ENCODE data around the gene CCL23. TPM values are rescaled to one million over a fixed set of nuclear protein-coding genes. Genes with fewer than 3 reads are reported as not detected.
A peak's percentile ranks its signal among the peaks of the same experiment; 100 is the strongest.
"Not testable (repeated sequence)": the region's sequence is repeated elsewhere in the genome, so short reads cannot be mapped to it uniquely, and the experiment has no call there.

Gene CCL23
- total RNA-seq, 3 donors from 2014 or later (not counting 1 experiment from before 2014, with no cell fraction given) = 0.68 to 0.80 TPM; not detected in 1

DNA sequence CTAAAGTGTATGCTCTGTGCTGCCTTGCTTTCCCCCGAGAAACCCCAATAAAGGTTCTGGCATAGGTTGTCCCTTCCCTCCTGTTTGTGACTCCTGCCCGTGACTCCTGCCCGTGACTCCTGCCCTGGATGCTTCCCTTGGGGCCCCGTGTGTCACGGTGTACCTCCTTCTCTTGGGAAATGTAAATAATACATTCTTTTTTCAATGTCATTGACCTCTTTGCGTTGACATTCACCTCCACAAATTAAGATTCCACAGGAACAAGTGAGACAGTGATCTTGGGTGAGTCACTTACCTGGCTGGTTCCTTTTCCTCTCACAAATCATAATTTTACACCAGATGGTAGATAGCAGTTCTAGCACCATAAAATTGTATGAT, 17.1 kb downstream of the CCL23 start:
- Mint-ChIP-seq H3K27ac (no peak overlapping the region), H3K27me3 (ENCODE audit: low read depth in 2 of 2) (no peaks in the 10 kb centered on the region), H3K4me1 (peaks cover 32 to 34% of the 10 kb centered on the region in 2 donors), H3K4me3 (no peak overlapping the region), H3K36me3 (no peaks in the 10 kb centered on the region), H3K9me3 (no peaks in the 10 kb centered on the region)
- no peaks in the 10 kb centered on the region for H3K36me3 ChIP-seq (ENCODE audit: control insufficient read depth, insufficient read depth, low read length)
- DNase-seq (no peak), ATAC-seq (no peak)
- no peak overlapping the region for H3K27ac ChIP-seq (ENCODE audit: low read length)
- H3K27me3 ChIP-seq (ENCODE audit: control insufficient read depth, insufficient read depth, low read length) = no peaks in the 10 kb centered on the region
- H3K4me1 ChIP-seq (ENCODE audit: control insufficient read depth, insufficient read depth, low read length) = peaks cover 3% of the 10 kb centered on the region
- H3K9me3 ChIP-seq (ENCODE audit: control insufficient read depth, insufficient read depth, low read length) = no peaks in the 10 kb centered on the region
- no peak for TF ChIP-seq CTCF (IDR thresholded peaks at IDR 0.05)
- intact Hi-C loops (cut with micrococcal nuclease) = no loop called here
- H3K4me3 ChIP-seq (ENCODE audit: low read length) = no peak overlapping the region
- WGBS (ENCODE audit: insufficient coverage) = 95% methylated on average over 6 of the region's 6 CpGs

DNA sequence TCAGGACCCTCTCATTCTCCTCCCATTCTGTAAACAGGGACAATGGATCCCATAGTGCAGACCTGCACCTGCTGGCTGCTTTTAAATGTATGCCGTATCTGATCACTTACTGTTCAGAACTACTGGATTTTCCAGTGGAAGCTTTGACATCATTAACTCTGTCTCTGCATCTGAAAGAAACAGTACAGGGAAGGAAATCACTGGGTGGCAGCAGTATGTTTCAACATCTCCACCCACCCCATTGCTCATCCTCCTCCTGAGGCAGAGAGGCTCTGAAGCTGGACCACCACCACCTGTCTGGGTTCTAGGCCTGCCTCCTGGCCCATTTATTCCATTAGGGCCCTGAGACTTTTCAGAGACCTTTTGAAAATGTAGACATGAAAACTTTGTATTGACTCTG, 19.0 kb downstream of the CCL23 start:
- H3K27me3 ChIP-seq (ENCODE audit: control insufficient read depth, insufficient read depth, low read length) = no peaks in the 10 kb centered on the region
- H3K36me3 Mint-ChIP-seq = no peaks in the 10 kb centered on the region
- H3K9me3 Mint-ChIP-seq = no peaks in the 10 kb centered on the region
- no peak overlapping the region for H3K27ac ChIP-seq (ENCODE audit: low read length)
- no peak overlapping the region for H3K4me3 Mint-ChIP-seq
- H3K27ac Mint-ChIP-seq = peak overlapping the region in 1 of 2 donors; percentile 76
- ATAC-seq (no peak), DNase-seq (no peak)
- H3K36me3 ChIP-seq (ENCODE audit: control insufficient read depth, insufficient read depth, low read length) = no peaks in the 10 kb centered on the region
- peaks cover 19 to 20% of the 10 kb centered on the region in 2 donors for H3K4me1 Mint-ChIP-seq
- no peaks in the 10 kb centered on the region for H3K9me3 ChIP-seq (ENCODE audit: control insufficient read depth, insufficient read depth, low read length)
- intact Hi-C loops (cut with micrococcal nuclease) = no loop called here
- H3K4me3 ChIP-seq (ENCODE audit: low read length) = no peak overlapping the region
- no peaks in the 10 kb centered on the region for H3K4me1 ChIP-seq (ENCODE audit: control insufficient read depth, insufficient read depth, low read length)
- no peak for TF ChIP-seq CTCF (IDR thresholded peaks at IDR 0.05)
- 91% methylated on average over 1 of the region's 1 CpG for WGBS (ENCODE audit: insufficient coverage)
- no peaks in the 10 kb centered on the region for H3K27me3 Mint-ChIP-seq (ENCODE audit: low read depth in 2 of 2)

DNA sequence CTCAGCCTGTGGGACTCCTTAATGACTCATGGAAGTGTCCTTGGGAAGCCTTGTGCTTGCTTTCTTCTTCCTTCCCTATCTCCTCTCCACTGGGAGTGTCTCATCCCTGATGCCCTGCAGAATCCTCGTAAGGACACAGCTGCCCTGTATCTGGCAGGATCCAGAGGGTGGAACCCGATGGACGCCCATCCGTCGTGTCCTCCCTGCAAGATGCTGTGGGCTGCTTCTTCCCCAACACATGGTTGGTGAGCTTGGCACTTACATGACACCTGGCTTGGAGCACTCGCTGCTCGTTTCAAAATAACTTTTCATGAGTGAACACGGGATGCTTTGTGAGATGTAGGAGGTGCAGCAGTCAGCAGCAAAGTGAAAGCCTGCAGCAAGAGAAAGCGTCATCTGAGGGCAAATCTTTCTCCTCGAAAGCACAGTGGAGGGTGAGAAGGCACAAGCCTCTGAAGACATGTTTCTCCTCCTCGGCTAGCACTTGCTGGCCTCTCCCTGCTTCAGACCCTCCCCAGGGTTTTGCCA, 19.7 kb downstream of the CCL23 start:
- H3K36me3 Mint-ChIP-seq = no peaks in the 10 kb centered on the region
- intact Hi-C loops (cut with micrococcal nuclease) = no loop called here
- H3K27ac Mint-ChIP-seq = peak overlapping the region in 1 of 2 donors; percentile 76
- Histone ChIP-seq H3K9me3 (ENCODE audit: control insufficient read depth, insufficient read depth, low read length) (no peaks in the 10 kb centered on the region), H3K27ac (ENCODE audit: low read length) (no peak overlapping the region), H3K4me1 (ENCODE audit: control insufficient read depth, insufficient read depth, low read length) (no peaks in the 10 kb centered on the region), H3K4me3 (ENCODE audit: low read length) (no peak overlapping the region), H3K27me3 (ENCODE audit: control insufficient read depth, insufficient read depth, low read length) (no peaks in the 10 kb centered on the region), H3K36me3 (ENCODE audit: control insufficient read depth, insufficient read depth, low read length) (no peaks in the 10 kb centered on the region)
- no peak for TF ChIP-seq CTCF (IDR thresholded peaks at IDR 0.05)
- WGBS (ENCODE audit: insufficient coverage) = 83% methylated on average over 11 of the region's 11 CpGs
- no peak for DNase-seq
- no peaks in the 10 kb centered on the region for H3K27me3 Mint-ChIP-seq (ENCODE audit: low read depth in 2 of 2)
- no peak for ATAC-seq
- no peaks in the 10 kb centered on the region for H3K9me3 Mint-ChIP-seq
- peaks cover 15 to 18% of the 10 kb centered on the region in 2 donors for H3K4me1 Mint-ChIP-seq
- no peak overlapping the region for H3K4me3 Mint-ChIP-seq

DNA sequence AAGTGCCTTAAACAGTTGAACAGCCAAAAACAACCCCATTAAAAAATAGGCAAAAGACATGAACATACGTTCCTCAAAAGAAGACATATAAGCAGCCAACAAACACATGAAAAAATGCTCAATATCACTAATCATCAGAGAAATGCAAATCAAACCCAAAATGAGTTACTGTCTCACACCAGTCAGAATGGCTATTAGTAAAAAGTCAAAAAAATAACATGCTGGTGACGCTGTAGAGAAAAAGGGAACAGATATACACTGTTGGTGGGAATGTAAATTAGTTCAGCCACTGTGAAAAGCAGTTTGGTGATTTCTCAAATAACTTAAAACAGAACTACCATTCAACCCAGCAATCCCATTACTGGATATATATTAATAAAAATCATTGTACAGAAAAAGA, 22.4 kb downstream of the CCL23 start:
- H3K27me3 Mint-ChIP-seq (ENCODE audit: low read depth in 2 of 2); H3K36me3 ChIP-seq (ENCODE audit: control insufficient read depth, insufficient read depth, low read length); intact Hi-C loops (cut with micrococcal nuclease); H3K4me1 ChIP-seq (ENCODE audit: control insufficient read depth, insufficient read depth, low read length); H3K27ac Mint-ChIP-seq; H3K4me3 Mint-ChIP-seq; H3K36me3 Mint-ChIP-seq; H3K9me3 ChIP-seq (ENCODE audit: control insufficient read depth, insufficient read depth, low read length); ATAC-seq; H3K27ac ChIP-seq (ENCODE audit: low read length); DNase-seq; H3K9me3 Mint-ChIP-seq; H3K4me3 ChIP-seq (ENCODE audit: low read length); H3K27me3 ChIP-seq (ENCODE audit: control insufficient read depth, insufficient read depth, low read length): not testable (repeated sequence)
- WGBS (ENCODE audit: insufficient coverage) = 88% methylated on average over 1 of the region's 2 CpGs
- peaks cover 9 to 12% of the 10 kb centered on the region in 2 donors for H3K4me1 Mint-ChIP-seq

All from natural killer cell (primary cell).